OCI-LY1 (cell line): ENCODE measurements around the gene HOXD10.

ENCODE experiments used
- H2AFZ ChIP-seq: fragments of 200-600 bp; sonication (generic), shearing (Covaris generic); 2 replicates; pipeline ENCODE4 v1.6.0; 2014; ENCODE audit warnings: antibody characterized with exemption, mild to moderate bottlenecking, low read length
- H3F3A ChIP-seq: fragments of 200-600 bp; sonication (generic), shearing (Covaris generic); 2 replicates; pipeline ENCODE4 v1.6.0; 2014; ENCODE audit warnings: mild to moderate bottlenecking, antibody characterized with exemption, low read length, moderate library complexity; ENCODE audit not compliant: insufficient read depth
- H3K27ac ChIP-seq: fragments of 200-600 bp; sonication (generic); 2 replicates; pipeline ENCODE4 v1.5.1; 2014; ENCODE audit warnings: low read length, mixed run types, mild to moderate bottlenecking, low read depth; ENCODE audit not compliant: poor library complexity, severe bottlenecking
- H3K27me3 ChIP-seq: fragments of 200-600 bp; sonication (generic); 2 replicates; pipeline ENCODE4 v1.6.0; 2014; ENCODE audit warnings: antibody characterized with exemption, mild to moderate bottlenecking, low read length, moderate library complexity; ENCODE audit not compliant: insufficient read depth
- H3K36me3 ChIP-seq: fragments of 200-600 bp; sonication (generic); 2 replicates; pipeline ENCODE4 v1.6.1; 2014; ENCODE audit warnings: mild to moderate bottlenecking, antibody characterized with exemption, low read length, moderate library complexity, mixed read lengths; ENCODE audit not compliant: insufficient read depth
- H3K4me1 ChIP-seq: fragments of 200-600 bp; sonication (generic); 2 replicates; pipeline ENCODE4 v1.5.1; 2014; ENCODE audit warnings: mild to moderate bottlenecking, low read length, moderate library complexity; ENCODE audit not compliant: insufficient read depth, severe bottlenecking
- H3K4me2 ChIP-seq: fragments of 200-600 bp; sonication (generic), shearing (Covaris generic); 2 replicates; pipeline ENCODE4 v1.6.1; 2014; ENCODE audit warnings: low read length
- H3K4me3 ChIP-seq: fragments of 200-600 bp; sonication (generic); 2 replicates; pipeline ENCODE4 v1.5.1; 2014; ENCODE audit warnings: low read length, low read depth, mild to moderate bottlenecking, mixed read lengths; ENCODE audit not compliant: poor library complexity, severe bottlenecking
- H3K79me2 ChIP-seq: fragments of 200-600 bp; shearing (Covaris generic); 2 replicates; pipeline ENCODE4 v1.6.1; 2016; ENCODE audit warnings: mixed run types, low read length, mixed read lengths; ENCODE audit not compliant: insufficient read depth
- H3K9ac ChIP-seq: fragments of 200-600 bp; sonication (generic), shearing (Covaris generic); 2 replicates; pipeline ENCODE4 v1.6.1; 2014; ENCODE audit warnings: mild to moderate bottlenecking, low read length, mixed read lengths
- H3K9me2 ChIP-seq: fragments of 200-600 bp; sonication (generic), shearing (Covaris generic); 2 replicates; pipeline ENCODE4 v1.6.1; 2014; ENCODE audit warnings: low read depth, mild to moderate bottlenecking, low read length, mixed read lengths
- H3K9me3 ChIP-seq: fragments of 200-600 bp; shearing (Covaris generic); 2 replicates; pipeline ENCODE4 v1.6.1; 2014; ENCODE audit warnings: low read length, mixed read lengths
- H4K20me1 ChIP-seq: fragments of 200-600 bp; sonication (generic), shearing (Covaris generic); 2 replicates; pipeline ENCODE4 v1.6.0; 2016; ENCODE audit warnings: mild to moderate bottlenecking, low read length; ENCODE audit not compliant: insufficient read depth
- EZH2 ChIP-seq: fragments of 200-600 bp; sonication (generic), shearing (Covaris generic); IDR thresholded peaks from 2 replicates; pipeline ENCODE4 v1.8.0; 2017; ENCODE audit warnings: borderline replicate concordance, mixed run types, mild to moderate bottlenecking, antibody characterized with exemption, low read length, moderate library complexity, mixed read lengths
- TF ChIP-seq, protein P1 (sequence below): fragments of 200-600 bp; sonication (generic), shearing (Covaris generic); IDR thresholded peaks from 2 replicates; pipeline ENCODE4 v1.5.1; 2017; ENCODE audit warnings: mild to moderate bottlenecking, antibody characterized with exemption, low read length, moderate library complexity, mixed read lengths

Gene HOXD10

DNA sequence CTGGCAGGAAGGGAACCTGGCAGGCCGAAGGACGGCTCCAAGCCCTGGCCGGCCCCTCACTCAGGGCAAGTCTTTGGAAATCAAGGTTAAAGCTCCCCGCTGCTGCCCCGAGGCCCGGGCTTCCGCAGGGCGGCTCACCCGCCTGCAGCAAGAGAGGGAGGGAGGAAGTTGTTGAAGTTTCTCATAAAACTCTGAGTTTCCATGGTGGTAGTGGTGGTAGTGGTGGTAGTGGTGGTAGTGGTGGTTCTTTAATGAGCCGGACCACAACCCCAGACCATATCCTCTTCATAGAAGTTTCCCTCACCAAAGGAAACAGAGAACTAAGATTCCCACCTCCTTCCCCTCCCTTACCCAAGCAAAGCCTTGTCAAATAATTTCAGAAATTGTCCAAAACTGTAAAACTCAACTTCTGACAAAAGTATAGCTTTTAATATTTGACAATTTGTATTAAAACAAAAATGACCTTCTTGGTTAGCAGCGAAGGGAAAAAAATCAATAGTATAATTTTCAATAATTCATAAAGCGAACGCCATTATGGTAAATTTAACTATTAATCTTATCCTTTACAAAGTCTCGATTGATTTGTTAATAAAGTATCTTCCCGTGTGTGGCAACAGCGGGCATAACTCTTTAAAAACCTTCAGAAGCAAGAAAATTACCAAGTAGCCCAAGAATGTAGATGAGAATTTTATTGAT lies 1.5 kb upstream of the HOXD10 start:
- H3K27me3 ChIP-seq: no peaks in the 10 kb centered on the region
- H2AFZ ChIP-seq: no peak overlapping the region
- no peak overlapping the region for H3K4me2 ChIP-seq
- no peak overlapping the region for H3K27ac ChIP-seq
- no peaks in the 10 kb centered on the region for H3F3A ChIP-seq
- H3K4me1 ChIP-seq: no peaks in the 10 kb centered on the region
- H3K36me3 ChIP-seq: no peaks in the 10 kb centered on the region
- no peak overlapping the region for H3K4me3 ChIP-seq
- H3K9me3 ChIP-seq: no peaks in the 10 kb centered on the region
- H4K20me1 ChIP-seq: no peaks in the 10 kb centered on the region
- H3K9ac ChIP-seq: no peak overlapping the region
- no peaks in the 10 kb centered on the region for H3K79me2 ChIP-seq
- TF ChIP-seq EZH2: no peak
- TF ChIP-seq, protein P1, sequence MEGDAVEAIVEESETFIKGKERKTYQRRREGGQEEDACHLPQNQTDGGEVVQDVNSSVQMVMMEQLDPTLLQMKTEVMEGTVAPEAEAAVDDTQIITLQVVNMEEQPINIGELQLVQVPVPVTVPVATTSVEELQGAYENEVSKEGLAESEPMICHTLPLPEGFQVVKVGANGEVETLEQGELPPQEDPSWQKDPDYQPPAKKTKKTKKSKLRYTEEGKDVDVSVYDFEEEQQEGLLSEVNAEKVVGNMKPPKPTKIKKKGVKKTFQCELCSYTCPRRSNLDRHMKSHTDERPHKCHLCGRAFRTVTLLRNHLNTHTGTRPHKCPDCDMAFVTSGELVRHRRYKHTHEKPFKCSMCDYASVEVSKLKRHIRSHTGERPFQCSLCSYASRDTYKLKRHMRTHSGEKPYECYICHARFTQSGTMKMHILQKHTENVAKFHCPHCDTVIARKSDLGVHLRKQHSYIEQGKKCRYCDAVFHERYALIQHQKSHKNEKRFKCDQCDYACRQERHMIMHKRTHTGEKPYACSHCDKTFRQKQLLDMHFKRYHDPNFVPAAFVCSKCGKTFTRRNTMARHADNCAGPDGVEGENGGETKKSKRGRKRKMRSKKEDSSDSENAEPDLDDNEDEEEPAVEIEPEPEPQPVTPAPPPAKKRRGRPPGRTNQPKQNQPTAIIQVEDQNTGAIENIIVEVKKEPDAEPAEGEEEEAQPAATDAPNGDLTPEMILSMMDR: no peak
- H3K9me2 ChIP-seq: no peaks in the 10 kb centered on the region

DNA sequence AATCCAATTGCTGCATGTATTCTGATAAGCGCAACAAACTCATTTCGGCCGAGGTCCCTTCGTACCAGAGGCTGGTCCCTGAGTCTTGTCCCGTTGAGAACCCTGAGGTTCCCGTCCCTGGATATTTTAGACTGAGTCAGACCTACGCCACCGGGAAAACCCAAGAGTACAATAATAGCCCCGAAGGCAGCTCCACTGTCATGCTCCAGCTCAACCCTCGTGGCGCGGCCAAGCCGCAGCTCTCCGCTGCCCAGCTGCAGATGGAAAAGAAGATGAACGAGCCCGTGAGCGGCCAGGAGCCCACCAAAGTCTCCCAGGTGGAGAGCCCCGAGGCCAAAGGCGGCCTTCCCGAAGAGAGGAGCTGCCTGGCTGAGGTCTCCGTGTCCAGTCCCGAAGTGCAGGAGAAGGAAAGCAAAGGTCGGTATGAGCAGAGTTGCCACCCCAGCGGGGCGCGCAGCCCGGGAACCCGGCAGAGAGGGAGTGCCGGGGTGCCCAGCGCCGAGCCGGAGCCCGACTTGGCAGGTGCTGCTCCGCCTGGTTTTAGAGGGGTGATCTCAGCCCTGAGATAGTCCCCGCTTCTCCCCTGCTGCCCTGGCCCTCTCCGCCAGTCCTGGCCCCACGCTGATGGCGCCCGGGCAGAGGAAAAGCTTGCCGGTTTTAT lies 714 bp downstream of the HOXD10 start:
- Histone ChIP-seq H3F3A (no peaks in the 10 kb centered on the region), H3K9ac (no peak overlapping the region), H2AFZ (no peak overlapping the region), H3K79me2 (no peaks in the 10 kb centered on the region), H3K4me2 (no peak overlapping the region), H3K9me2 (no peaks in the 10 kb centered on the region), H3K9me3 (no peaks in the 10 kb centered on the region), H4K20me1 (no peaks in the 10 kb centered on the region), H3K27ac (no peak overlapping the region), H3K36me3 (no peaks in the 10 kb centered on the region), H3K27me3 (no peaks in the 10 kb centered on the region), H3K4me3 (no peak overlapping the region), H3K4me1 (no peaks in the 10 kb centered on the region)
- no peak for TF ChIP-seq EZH2
- TF ChIP-seq, protein P1: no peak

DNA sequence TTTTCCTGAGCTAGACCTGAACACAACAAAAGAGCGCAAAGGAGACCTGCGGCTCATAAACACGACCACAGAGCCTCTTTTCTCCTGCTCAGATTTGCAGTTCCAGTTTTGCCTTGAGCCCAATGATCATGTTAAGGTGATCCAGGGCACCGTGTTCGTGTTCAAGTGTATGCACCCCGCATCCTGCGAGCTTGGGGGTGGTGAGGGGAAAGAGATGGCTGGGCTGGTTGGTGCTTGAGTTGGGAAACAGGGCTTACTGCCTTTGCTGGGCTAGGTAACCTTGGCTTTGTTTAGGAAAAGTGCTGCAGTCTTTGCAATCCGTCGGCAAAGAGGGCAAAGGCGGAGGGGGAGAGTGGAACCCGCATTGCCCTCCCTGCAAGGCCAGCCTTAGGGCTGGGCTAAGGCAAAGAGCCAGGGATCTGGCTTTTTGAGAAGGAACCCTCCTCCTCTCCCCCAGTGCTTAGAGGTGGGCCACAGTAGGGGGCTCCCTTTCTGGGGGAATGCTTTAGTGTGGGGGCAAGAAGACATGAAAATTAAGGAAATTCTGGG lies 1.3 kb downstream of the HOXD10 start:
- no peaks in the 10 kb centered on the region for H3K36me3 ChIP-seq
- no peak overlapping the region for H3K27ac ChIP-seq
- no peak for TF ChIP-seq EZH2
- TF ChIP-seq, protein P1: no peak
- H3F3A ChIP-seq: no peaks in the 10 kb centered on the region
- no peaks in the 10 kb centered on the region for H3K27me3 ChIP-seq
- no peaks in the 10 kb centered on the region for H3K9me3 ChIP-seq
- no peaks in the 10 kb centered on the region for H3K4me1 ChIP-seq
- no peaks in the 10 kb centered on the region for H3K79me2 ChIP-seq
- no peak overlapping the region for H3K9ac ChIP-seq
- H3K4me2 ChIP-seq: no peak overlapping the region
- no peak overlapping the region for H3K4me3 ChIP-seq
- H3K9me2 ChIP-seq: no peaks in the 10 kb centered on the region
- no peak overlapping the region for H2AFZ ChIP-seq
- H4K20me1 ChIP-seq: no peaks in the 10 kb centered on the region
